KMS-11 (cell line): Measurements from ENCODE around the gene TVP23C.
"Not testable (repeated sequence)": the region's sequence is repeated elsewhere in the genome, so short reads cannot be mapped to it uniquely, and the experiment has no call there.

Experiments
- H2AFZ ChIP-seq: fragments of 200-600 bp; sonication (generic); 2 replicates; pipeline ENCODE4 v1.6.1; 2016; ENCODE audit warnings: antibody characterized with exemption, mixed run types, low read depth
- H3K27ac ChIP-seq: fragments of 200-600 bp; sonication (generic); 2 replicates; pipeline ENCODE4 v1.6.1; 2016; ENCODE audit warnings: mild to moderate bottlenecking, mixed run types
- H3K27me3 ChIP-seq: fragments of 200-600 bp; sonication (generic); 2 replicates; pipeline ENCODE4 v1.6.1; 2017; ENCODE audit warnings: mild to moderate bottlenecking, low read depth, mixed run types, moderate library complexity; ENCODE audit not compliant: insufficient read depth
- H3K36me3 ChIP-seq: fragments of 200-600 bp; sonication (generic); 2 replicates; pipeline ENCODE4 v1.6.1; 2017; ENCODE audit warnings: mild to moderate bottlenecking, mixed run types; ENCODE audit not compliant: insufficient read depth
- H3K4me1 ChIP-seq: fragments of 200-600 bp; sonication (generic); 2 replicates; pipeline ENCODE4 v1.6.1; 2016; ENCODE audit warnings: mild to moderate bottlenecking, low read depth, mixed run types; ENCODE audit not compliant: poor library complexity, severe bottlenecking
- H3K4me2 ChIP-seq: fragments of 200-600 bp; sonication (generic); 2 replicates; pipeline ENCODE4 v1.7.0; 2016; ENCODE audit warnings: mild to moderate bottlenecking, mixed run types
- H3K4me3 ChIP-seq: fragments of 200-600 bp; sonication (generic); IDR thresholded peaks from 2 replicates; pipeline ENCODE4 v1.6.1; 2017; ENCODE audit warnings: low read depth, low read length, mixed read lengths; ENCODE audit not compliant: insufficient read depth
- H3K79me2 ChIP-seq: fragments of 200-600 bp; sonication (generic); 2 replicates; pipeline ENCODE4 v1.6.1; 2016; ENCODE audit warnings: low read depth, mixed run types; ENCODE audit not compliant: insufficient read depth
- H3K9ac ChIP-seq: fragments of 200-600 bp; sonication (generic); 2 replicates; pipeline ENCODE4 v1.6.1; 2016; ENCODE audit warnings: mild to moderate bottlenecking, mixed run types
- H4K20me1 ChIP-seq: fragments of 200-600 bp; sonication (generic); 2 replicates; pipeline ENCODE4 v1.6.1; 2016; ENCODE audit warnings: mild to moderate bottlenecking, mixed run types; ENCODE audit not compliant: insufficient read depth
- CTCF ChIP-seq: fragments of 200-600 bp; sonication (generic); conservative IDR thresholded peaks from 2 replicates; pipeline ENCODE4 v1.6.1; 2017; ENCODE audit warnings: low read depth, mild to moderate bottlenecking, antibody characterized with exemption, low read length, moderate library complexity, mixed read lengths

Gene TVP23C

GRCh38 chr17:15526292-15527218, 36.7 kb downstream of the TVP23C start:
- H3K4me3 ChIP-seq, H3K36me3 ChIP-seq, H3K27me3 ChIP-seq, H3K27ac ChIP-seq, H3K4me1 ChIP-seq, H4K20me1 ChIP-seq, H2AFZ ChIP-seq, H3K9ac ChIP-seq, H3K4me2 ChIP-seq, H3K79me2 ChIP-seq: not testable (repeated sequence)

- H3K4me2 ChIP-seq, H3K36me3 ChIP-seq, H3K79me2 ChIP-seq, H3K4me3 ChIP-seq, H4K20me1 ChIP-seq, H3K4me1 ChIP-seq, H2AFZ ChIP-seq, H3K27ac ChIP-seq, H3K9ac ChIP-seq, H3K27me3 ChIP-seq: not testable (repeated sequence)
These were observed 38.0 kb downstream of the TVP23C start for GRCh38 chr17:15524990-15525985.

- Histone ChIP-seq H3K27ac (no peak overlapping the region), H3K4me2 (no peak overlapping the region), H3K4me1 (no peaks in the 10 kb centered on the region), H3K36me3 (no peaks in the 10 kb centered on the region), H3K27me3 (no peaks in the 10 kb centered on the region), H2AFZ (no peak overlapping the region), H3K79me2 (no peaks in the 10 kb centered on the region), H3K9ac (no peak overlapping the region), H3K4me3 (no peak overlapping the region), H4K20me1 (no peaks in the 10 kb centered on the region)
- TF ChIP-seq CTCF, result no peak
These were observed 47.1 kb downstream of the TVP23C start for GRCh38 chr17:15516150-15516549.

GRCh38 chr17:15514469-15514868, 48.8 kb downstream of the TVP23C start:
- no peak overlapping the region for H3K27ac ChIP-seq
- H3K36me3 ChIP-seq, result no peaks in the 10 kb centered on the region
- TF ChIP-seq CTCF, result no peak
- H3K27me3 ChIP-seq, result no peaks in the 10 kb centered on the region
- H2AFZ ChIP-seq, result no peak overlapping the region
- no peaks in the 10 kb centered on the region for H4K20me1 ChIP-seq
- no peaks in the 10 kb centered on the region for H3K4me1 ChIP-seq
- H3K4me3 ChIP-seq, result no peak overlapping the region
- H3K79me2 ChIP-seq, result no peaks in the 10 kb centered on the region
- no peak overlapping the region for H3K4me2 ChIP-seq
- H3K9ac ChIP-seq, result no peak overlapping the region

GRCh38 chr17:15513856-15514459, 49.3 kb downstream of the TVP23C start:
- H3K4me2 ChIP-seq, result no peak overlapping the region

More at GRCh38 chr17:15513856-15514459, 49.3 kb downstream of the TVP23C start:
- Histone ChIP-seq H4K20me1 (no peaks in the 10 kb centered on the region), H3K4me3 (no peak overlapping the region), H3K4me1 (no peaks in the 10 kb centered on the region), H3K36me3 (no peaks in the 10 kb centered on the region), H3K27ac (no peak overlapping the region), H3K27me3 (no peaks in the 10 kb centered on the region), H3K79me2 (no peaks in the 10 kb centered on the region), H2AFZ (no peak overlapping the region), H3K9ac (no peak overlapping the region)
- TF ChIP-seq CTCF, result no peak
